Epithelial cell of proximal tubule (primary cell): ENCODE measurements around the gene NFX1. TPM values are rescaled to one million over a fixed set of nuclear protein-coding genes. Genes with fewer than 3 reads are reported as not detected.

ENCODE experiments used
- DNase-seq: peaks from one replicate; pipeline ENCODE4 v3.0.0-alpha.2; 2011; ENCODE audit warnings: low read depth
- H3K4me3 ChIP-seq: 2 replicates; pipeline ENCODE4 v1.5.1; 2011; ENCODE audit warnings: low read depth, mild to moderate bottlenecking, low read length
- total RNA-seq: library from RNA; depleted of rRNA; stranded (reverse); fragments of >200 nt; gene quantifications from 2 replicates; pipeline ENCODE4 v1.2.3, GENCODE V29; 2015
- TF ChIP-seq, protein P1 (sequence below): conservative IDR thresholded peaks from 2 replicates; pipeline ENCODE4 v1.5.1; 2012; ENCODE audit warnings: low read depth, mild to moderate bottlenecking, low read length

Gene NFX1
- total RNA-seq, 1 donor from 2014 or later, result 15.6 TPM

DNA sequence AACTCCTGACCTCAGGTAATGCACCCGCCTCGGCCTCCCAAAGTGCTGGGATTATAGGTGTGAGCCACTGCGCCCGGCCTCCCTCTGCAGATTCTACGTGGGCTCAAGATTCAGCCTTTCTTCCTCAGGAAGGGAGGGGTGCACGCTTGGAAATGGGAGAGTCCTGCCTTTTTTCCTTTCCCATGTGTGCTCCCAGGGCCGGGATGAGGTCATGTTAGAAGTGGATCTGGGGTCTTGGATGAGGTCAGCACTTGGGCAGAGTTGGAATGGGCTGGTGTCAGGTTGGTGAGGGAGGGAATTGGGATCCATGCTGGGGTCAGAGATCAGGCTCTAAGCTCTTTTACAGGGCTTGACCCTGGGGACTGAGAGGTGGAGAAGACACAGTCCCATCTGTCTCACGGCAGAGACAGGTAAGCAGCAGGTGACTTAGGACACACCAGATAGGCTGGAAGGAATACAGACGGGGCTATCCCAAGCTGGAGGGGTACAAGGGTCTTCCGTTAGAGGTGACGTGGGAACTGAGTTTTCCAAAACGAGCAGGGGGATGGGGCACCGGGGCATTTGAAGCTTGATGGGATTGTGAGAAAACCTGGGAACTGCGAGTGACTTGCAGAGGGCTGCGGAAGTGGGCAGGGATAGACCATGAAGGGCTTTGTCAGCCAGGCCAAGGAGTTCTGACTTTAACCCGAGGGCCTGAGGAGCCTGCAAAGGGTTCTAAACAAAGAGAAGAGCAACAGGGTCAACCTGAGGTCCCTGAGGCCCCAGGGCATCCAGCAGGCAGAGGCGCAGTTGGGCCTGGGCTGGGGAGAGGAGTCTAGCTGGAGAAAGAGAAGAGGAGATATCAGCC is 113.8 kb downstream of the NFX1 start:
- no peak for DNase-seq
- TF ChIP-seq, protein P1, sequence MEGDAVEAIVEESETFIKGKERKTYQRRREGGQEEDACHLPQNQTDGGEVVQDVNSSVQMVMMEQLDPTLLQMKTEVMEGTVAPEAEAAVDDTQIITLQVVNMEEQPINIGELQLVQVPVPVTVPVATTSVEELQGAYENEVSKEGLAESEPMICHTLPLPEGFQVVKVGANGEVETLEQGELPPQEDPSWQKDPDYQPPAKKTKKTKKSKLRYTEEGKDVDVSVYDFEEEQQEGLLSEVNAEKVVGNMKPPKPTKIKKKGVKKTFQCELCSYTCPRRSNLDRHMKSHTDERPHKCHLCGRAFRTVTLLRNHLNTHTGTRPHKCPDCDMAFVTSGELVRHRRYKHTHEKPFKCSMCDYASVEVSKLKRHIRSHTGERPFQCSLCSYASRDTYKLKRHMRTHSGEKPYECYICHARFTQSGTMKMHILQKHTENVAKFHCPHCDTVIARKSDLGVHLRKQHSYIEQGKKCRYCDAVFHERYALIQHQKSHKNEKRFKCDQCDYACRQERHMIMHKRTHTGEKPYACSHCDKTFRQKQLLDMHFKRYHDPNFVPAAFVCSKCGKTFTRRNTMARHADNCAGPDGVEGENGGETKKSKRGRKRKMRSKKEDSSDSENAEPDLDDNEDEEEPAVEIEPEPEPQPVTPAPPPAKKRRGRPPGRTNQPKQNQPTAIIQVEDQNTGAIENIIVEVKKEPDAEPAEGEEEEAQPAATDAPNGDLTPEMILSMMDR, result no peak
- H3K4me3 ChIP-seq, result no peak overlapping the region

DNA sequence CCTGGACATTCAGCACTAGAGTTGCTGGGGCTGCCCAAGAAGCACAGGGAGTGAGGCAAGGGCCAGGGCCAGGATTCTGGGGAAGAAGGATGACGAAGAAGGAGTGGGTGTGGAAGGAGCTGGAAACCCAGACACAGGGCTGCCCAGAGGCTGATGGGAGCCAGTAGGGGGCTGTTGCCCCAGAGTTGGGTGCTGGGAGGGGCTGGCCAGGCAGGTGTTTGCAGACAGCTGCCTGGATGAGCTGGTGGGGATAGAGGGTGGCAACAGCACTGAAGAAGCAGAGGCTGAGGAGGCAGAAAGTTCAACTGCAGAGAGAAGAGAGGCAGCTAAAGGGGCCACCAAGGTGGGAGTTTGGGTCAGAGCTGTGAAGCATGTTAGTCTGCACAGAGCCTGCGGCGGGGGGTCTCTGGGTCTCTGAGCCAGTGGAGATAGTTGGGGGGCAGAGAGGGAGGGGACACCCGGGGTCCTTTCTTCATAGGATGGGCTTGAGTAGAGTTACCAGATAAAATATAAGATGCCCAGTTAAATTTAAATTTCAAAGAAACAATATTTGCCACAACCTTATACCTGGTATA is 114.6 kb downstream of the NFX1 start:
- DNase-seq, result no peak
- H3K4me3 ChIP-seq, result no peak overlapping the region
- TF ChIP-seq, protein P1, result no peak

DNA sequence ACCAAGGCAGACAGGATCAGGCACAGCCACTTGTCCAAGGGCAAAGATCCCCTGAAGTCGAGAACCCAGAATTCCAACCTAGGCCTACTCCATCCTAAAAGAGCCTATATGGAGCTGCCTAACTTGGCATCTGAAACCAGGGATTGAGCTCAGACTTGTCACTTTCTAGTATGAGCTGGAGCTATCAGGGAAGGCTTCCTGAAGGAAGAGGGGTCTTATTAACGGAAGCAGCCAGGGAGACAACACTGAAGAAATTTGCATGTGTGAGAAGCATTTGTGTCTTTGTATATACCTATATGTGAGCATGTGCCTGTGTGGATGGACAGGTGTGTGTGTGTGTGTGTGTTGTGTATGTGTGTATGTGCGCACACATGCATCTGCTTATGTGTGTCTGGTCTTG is 116.7 kb downstream of the NFX1 start:
- no peak for DNase-seq
- H3K4me3 ChIP-seq, result no peak overlapping the region
- TF ChIP-seq, protein P1, result no peak

DNA sequence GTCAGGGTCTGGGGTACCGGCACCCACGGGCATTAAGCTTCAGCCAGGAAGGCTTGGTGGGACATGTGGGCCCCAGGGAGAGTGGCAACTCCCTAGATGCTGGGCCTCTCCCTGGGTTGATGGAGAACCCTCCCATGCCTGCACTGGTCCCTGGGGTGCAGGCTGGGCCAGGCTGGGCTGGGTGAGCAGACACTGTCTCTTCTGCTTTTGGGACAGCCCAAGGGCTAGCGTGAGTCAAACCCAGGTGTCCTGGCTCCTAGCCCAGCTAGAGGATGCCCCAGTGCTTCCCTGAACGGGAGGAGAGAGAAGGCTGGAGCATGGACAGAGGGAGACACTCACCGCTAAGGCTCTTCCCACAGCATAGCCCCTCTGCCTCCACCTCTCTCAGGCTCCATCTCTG is 117.8 kb downstream of the NFX1 start:
- TF ChIP-seq, protein P1, result no peak
- DNase-seq, result no peak
- H3K4me3 ChIP-seq, result no peak overlapping the region

DNA sequence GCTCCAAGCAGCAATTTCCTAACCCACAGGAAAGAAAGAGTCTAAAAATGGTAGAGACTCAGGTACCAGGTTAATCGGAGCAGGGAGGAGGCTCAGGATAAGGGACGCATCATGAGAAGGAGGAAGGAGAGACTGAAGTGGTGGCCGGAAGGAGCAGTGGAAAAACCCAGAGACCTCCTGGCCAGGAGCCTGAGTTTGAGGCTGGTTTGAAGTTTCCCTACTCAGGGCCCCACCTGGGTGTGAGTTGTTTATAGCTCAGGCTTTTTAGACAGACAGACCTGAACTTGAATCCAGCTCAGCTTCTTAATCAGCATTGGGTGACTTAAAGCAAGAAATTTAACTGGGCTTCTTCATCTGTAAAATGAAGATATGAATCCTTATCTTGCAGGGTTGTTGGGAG is 124.0 kb downstream of the NFX1 start:
- TF ChIP-seq, protein P1, result no peak
- no peak overlapping the region for H3K4me3 ChIP-seq
- DNase-seq, result no peak

DNA sequence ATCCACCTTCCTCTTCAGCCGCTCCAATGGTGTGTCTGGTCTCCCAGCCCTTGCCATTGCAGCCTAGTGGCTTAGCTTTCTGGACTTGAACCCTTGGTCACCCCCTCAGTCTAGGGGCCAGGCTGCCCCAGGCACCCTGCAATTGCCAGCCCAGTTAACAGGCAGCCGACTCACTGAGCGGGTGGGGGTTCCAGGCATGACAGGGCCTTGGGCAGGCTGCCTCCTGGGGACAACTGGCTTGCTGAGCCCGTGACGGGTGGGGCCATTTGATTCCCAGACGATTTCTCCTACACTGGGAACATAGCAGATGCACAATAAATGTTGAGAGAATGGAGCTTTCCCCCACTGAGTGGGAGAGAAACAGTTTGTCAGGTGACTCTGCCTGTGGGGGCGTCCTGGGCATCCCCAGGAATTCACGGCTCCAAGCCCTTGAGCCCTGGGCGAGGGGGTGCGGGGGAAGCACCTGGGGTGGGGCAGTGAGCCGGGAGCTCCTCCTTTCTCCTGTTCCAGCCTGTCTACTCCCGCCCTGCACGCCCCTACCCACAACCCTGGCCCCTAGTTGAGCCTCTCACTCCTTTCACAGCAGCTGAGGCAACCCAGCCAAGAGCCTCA is 124.7 kb downstream of the NFX1 start:
- no peak for DNase-seq
- no peak overlapping the region for H3K4me3 ChIP-seq
- TF ChIP-seq, protein P1, result no peak
